GM12864 (cell line): ENCODE measurements around the gene SHROOM2.

ENCODE experiments used
- DNase-seq: peaks from one replicate; pipeline ENCODE4 v3.0.0-alpha.2; 2011; ENCODE audit warnings: low read depth
- H3K4me3 ChIP-seq: 2 replicates; pipeline ENCODE4 v1.5.1; 2011; ENCODE audit warnings: mild to moderate bottlenecking, low read depth, low read length, control low read depth
- CTCF ChIP-seq: IDR thresholded peaks from 2 replicates; pipeline ENCODE4 v1.5.1; 2011; ENCODE audit warnings: low read depth, mild to moderate bottlenecking, moderate library complexity, low read length, control low read depth, inconsistent platforms; ENCODE audit errors: missing control alignments

SHROOM2 gene

DNA sequence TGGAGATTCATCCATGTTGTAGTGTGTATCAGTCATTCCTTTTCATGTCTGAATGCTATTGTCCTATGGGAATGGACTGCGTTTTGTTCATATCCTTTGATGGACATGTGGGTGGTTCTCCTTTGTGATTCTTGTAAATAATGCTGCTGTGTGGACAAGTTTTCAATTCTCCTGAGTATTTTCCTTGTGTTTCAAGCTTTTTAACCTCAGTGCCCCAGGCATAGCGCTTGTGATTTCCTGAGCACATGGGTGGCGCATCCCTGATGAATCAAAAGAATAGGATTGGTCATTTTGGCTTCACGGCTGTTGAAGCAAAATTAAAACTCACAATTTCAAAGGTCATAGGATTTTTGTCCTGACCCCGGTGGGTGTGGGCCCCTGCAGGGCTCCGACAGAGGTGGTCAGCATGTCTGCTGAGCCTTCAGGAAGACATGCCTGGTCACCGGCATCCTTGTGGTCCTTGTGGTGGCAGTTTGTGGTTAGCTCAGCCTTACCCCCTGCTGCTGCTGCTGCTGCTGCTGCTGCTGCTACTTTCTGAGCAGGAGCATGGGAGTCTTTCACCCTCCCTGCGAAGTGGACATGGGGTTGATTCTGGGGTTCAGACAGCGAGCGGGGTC, 30.0 kb downstream of the SHROOM2 start:
- DNase-seq: no peak
- no peak overlapping the region for H3K4me3 ChIP-seq
- no peak for TF ChIP-seq CTCF

- no peak for TF ChIP-seq CTCF
- H3K4me3 ChIP-seq: no peak overlapping the region
- no peak for DNase-seq
Measured at GRCh38 chrX:9821572-9821971, 35.3 kb downstream of the SHROOM2 start.

- no peak for DNase-seq
- no peak for TF ChIP-seq CTCF
- H3K4me3 ChIP-seq: no peak overlapping the region
Measured at GRCh38 chrX:9824554-9824953, 38.3 kb downstream of the SHROOM2 start.

- TF ChIP-seq CTCF: no peak
- no peak for DNase-seq
- H3K4me3 ChIP-seq: no peak overlapping the region
Measured at GRCh38 chrX:9825129-9825790, 39.0 kb downstream of the SHROOM2 start.

DNA sequence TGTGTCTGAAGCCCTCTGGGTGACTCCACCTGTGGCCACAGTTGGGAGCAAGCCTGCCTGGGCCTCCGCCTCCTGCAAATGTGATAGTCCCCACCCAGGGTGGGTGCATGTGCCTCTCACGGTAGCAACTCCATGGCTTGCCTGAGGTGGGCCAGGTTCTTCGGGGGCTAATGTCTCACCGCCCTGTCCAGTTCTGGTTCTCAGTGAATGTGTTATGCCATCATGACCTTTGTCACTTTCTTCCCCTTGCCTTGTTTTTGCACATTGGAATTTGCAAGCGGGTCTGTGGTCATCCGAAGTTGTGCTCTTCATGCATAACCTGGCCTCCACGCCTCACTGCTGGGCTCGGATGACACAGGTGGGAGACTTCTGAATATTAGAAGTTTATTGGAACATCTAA, 39.7 kb downstream of the SHROOM2 start:
- DNase-seq: no peak
- TF ChIP-seq CTCF: no peak
- H3K4me3 ChIP-seq: no peak overlapping the region

DNA sequence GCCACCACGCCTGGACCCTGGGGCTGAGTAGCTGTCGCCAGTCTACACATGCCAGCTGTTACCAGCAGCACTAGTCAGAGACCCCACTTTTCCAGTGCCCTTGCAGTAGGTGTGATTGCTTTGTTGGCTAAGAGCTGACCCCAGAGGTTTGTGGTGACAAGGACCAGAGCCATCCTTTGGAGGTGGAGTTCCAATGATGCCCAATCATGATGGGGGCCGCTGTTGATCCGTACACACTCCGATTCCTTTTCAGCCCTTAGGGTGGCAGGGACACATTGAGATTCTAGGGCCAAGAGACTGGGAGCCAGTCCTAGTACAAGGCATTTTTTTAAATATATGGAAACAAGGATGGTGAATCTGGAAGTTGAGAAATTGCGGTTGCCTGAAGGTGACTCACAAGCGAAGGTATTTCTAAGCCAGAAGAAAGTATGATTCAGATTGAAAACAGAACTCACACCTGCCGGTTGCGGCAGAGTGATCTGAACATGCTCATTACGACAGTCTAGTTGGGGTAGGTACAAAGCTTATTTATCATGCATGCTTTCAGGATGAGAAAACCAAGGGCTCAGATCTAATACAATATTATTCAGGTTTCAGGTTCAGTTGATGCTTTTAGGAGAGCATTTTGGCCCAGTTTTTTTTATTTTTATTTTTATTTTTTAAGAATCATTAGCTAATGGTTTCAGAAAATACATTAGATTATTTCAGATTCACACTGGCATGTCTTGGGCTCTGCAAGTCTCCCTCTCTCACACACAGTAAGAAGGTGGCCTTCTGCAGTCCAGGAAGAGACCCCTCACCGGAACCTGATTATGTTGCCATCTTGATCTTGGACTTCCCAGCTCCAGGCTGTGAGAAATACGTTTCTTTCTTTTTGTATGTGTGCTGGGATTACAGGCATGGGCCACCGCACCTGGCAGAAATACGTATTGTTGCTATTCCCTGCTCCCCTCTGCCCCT, 43.4 kb downstream of the SHROOM2 start:
- TF ChIP-seq CTCF: no peak
- no peak overlapping the region for H3K4me3 ChIP-seq
- peak; percentile 61 for DNase-seq
